Measurements from ENCODE around the gene ARPC4.

The ARPC4 gene

DNA sequence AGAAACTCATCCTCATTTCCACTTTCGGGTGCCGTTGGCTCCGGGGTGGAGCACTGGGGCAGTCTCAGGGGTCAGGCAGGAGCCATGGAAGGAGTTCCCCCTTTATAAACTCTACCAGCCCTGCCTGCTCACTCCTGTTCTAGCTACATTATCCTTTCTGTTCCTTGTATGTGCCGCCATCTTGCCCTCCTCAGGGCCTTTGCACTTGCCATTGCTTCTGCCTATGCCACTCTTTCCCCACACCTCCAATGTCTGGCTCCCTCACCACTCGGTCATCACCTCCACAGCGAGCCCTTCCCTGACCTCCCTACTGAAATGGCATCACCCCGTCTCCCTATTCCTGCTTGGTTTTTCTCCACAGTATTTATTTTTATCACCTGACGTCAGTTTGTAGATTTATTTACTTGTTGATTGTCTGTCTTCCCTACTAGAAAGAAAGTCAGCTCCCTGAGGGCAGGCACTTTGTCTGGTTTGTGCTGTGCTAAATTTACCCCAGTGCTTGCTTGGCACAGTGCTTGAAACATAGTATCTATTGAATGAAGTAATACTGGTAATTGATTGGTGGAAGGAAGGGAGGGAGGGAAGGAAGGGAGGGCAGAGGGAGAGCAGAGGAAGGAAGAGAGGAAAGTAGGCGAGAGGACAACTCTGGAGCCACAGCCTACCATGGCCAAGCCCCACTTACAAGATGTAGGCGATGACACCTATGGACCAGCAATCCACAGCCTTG is 31.9 kb upstream of the ARPC4 start:
- DNase-seq (ENCODE audit: low read depth) = no peak
- TF ChIP-seq, protein P1, sequence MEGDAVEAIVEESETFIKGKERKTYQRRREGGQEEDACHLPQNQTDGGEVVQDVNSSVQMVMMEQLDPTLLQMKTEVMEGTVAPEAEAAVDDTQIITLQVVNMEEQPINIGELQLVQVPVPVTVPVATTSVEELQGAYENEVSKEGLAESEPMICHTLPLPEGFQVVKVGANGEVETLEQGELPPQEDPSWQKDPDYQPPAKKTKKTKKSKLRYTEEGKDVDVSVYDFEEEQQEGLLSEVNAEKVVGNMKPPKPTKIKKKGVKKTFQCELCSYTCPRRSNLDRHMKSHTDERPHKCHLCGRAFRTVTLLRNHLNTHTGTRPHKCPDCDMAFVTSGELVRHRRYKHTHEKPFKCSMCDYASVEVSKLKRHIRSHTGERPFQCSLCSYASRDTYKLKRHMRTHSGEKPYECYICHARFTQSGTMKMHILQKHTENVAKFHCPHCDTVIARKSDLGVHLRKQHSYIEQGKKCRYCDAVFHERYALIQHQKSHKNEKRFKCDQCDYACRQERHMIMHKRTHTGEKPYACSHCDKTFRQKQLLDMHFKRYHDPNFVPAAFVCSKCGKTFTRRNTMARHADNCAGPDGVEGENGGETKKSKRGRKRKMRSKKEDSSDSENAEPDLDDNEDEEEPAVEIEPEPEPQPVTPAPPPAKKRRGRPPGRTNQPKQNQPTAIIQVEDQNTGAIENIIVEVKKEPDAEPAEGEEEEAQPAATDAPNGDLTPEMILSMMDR (IDR thresholded peaks at IDR 0.05; ENCODE audit: insufficient read depth, low read depth, low read length, missing control alignments) = no peak
- H3K4me3 ChIP-seq (ENCODE audit: low read length) = no peak overlapping the region

DNA sequence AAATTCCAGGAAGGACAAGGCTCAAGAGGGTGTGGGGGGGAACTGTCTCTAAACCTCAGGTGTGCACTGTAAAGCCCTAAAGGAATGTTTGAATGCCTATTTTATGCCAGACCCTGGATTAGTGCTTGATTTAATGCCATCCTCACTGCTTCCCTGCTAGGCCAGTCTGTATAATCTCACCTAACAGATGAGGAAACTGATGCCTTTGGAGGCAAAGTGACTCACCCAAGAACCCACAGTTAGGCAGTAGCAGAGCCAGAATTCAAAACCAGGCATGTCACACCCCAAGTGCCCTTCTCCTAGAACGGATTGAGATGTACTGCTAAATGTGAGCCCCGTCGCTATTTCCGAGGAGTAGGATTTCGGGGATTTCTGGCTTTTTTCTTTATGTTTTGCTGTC is 31.0 kb upstream of the ARPC4 start:
- no peak overlapping the region for H3K4me3 ChIP-seq (ENCODE audit: low read length)
- DNase-seq (ENCODE audit: low read depth) = no peak
- TF ChIP-seq, protein P1 (IDR thresholded peaks at IDR 0.05; ENCODE audit: insufficient read depth, low read depth, low read length, missing control alignments) = no peak

DNA sequence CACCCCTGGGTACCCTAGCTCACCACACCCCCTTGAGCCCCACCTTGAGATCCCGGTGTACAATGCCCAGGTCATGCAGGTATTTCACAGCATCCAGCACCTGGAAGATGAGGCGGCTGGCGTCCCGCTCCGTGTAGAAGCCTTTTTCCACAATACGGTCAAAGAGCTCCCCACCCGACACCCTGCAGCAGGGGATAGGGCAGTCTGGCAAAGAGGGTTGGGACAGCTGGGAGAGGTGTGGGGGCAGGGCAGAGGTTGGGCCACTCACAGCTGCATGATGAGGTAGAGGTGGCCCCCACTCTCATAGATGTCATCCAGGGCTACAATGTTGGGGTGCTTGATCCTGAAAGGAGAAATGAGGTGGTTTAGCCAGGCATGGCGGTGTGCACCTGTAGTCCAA is 30.0 kb upstream of the ARPC4 start:
- TF ChIP-seq, protein P1 (IDR thresholded peaks at IDR 0.05; ENCODE audit: insufficient read depth, low read depth, low read length, missing control alignments) = no peak
- no peak overlapping the region for H3K4me3 ChIP-seq (ENCODE audit: low read length)
- DNase-seq (ENCODE audit: low read depth) = no peak

DNA sequence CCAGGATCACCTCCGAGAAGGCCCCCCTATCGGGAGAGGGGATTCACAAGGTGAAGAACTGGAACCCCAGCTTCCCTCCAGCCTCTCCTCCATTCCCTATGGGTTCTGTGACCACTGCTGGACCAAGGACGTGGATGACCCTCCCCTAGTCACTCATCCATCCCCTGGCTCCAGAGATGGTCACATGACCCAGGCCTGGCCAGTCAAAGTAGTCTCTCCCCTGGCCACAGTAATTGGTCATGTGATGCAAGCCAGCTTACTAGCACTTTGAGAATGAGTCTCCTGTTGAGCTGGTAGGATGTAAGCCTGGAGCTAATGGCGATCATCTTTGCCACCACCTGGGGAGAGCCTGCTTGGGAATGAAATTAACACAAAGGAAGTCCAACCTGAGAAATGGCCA is 27.0 kb upstream of the ARPC4 start:
- no peak overlapping the region for H3K4me3 ChIP-seq (ENCODE audit: low read length)
- TF ChIP-seq, protein P1 (IDR thresholded peaks at IDR 0.05; ENCODE audit: insufficient read depth, low read depth, low read length, missing control alignments) = no peak
- no peak for DNase-seq (ENCODE audit: low read depth)

DNA sequence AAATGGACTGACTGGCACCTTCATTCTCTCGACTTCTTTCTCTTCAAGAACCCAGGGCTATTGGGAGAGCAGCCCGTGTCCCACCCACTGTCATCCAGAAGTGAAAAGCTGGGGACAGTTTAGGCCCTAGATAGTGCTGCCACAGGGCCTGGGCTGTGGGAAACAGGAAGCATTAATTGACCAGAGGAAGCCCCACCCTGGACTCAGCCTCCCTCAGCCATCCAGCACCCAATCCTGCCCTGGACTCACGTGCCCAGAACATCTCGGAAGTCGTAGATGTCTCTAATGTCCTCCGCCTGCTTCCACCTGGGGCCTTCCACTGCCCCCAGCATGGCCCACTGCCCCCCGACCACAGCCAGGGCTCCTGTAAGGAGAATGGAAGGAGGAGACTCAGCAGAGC is 25.5 kb upstream of the ARPC4 start:
- no peak for DNase-seq (ENCODE audit: low read depth)
- no peak overlapping the region for H3K4me3 ChIP-seq (ENCODE audit: low read length)
- TF ChIP-seq, protein P1 (IDR thresholded peaks at IDR 0.05; ENCODE audit: insufficient read depth, low read depth, low read length, missing control alignments) = no peak

DNA sequence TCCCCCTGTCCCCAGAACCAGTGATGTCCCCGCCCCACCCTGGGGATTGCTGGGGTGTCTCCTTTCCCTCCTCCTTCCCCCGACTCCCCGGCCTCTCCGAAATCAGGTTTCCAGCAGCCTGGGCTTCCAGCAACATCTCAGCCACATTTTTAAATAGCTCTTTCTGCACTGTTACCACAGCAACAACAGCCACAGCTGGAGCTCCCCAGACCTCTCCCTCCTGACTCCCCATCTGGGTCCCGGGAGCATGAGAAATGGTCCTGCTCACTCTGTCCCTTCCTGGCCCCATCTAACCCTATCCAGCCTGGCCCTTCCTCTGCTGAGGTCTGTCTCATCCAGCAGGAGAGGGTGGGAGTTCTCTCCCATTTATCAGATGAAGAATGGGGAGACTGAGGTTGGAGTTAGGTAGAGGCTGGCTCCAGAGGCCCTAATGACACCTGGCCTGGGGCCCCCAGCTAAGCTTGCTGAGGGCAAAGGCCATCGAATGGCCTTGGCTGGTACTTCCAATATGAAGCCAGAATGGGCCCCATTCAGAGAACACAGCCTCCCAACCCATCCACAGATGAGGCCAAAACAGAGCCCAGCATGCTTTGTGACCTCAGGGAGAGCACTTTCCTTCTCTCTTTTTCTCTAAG is 24.6 kb upstream of the ARPC4 start:
- no peak overlapping the region for H3K4me3 ChIP-seq (ENCODE audit: low read length)

More for the DNA sequence above, 24.6 kb upstream of the ARPC4 start:
- TF ChIP-seq, protein P1 (IDR thresholded peaks at IDR 0.05; ENCODE audit: insufficient read depth, low read depth, low read length, missing control alignments) = no peak
- DNase-seq (ENCODE audit: low read depth) = no peak
